GM18951 (cell line): ENCODE measurements around the gene POLG.
A peak's percentile ranks its signal among the peaks of the same experiment; 100 is the strongest.

Experiments
- POLR2A ChIP-seq: IDR thresholded peaks from 4 replicates; pipeline ENCODE4 v1.6.1; 2011; ENCODE audit warnings: mild to moderate bottlenecking; ENCODE audit not compliant: insufficient read length, insufficient read depth; ENCODE audit errors: extremely low read depth
- in situ Hi-C: fragments of 300-500 bp; cut with MboI; formaldehyde crosslinking; loops from one replicate; pipeline ENCODE4 v1.12.0; 2022; ENCODE audit warnings: low sequenced_read_pairs, mixed read lengths, inconsistent platforms; ENCODE audit not compliant: unreplicated experiment

The POLG gene

GRCh38 chr15:89323825-89324224, 10.8 kb downstream of the POLG start:
- no peak for TF ChIP-seq POLR2A
- in situ Hi-C loops = no loop called here

GRCh38 chr15:89322822-89323221, 11.8 kb downstream of the POLG start:
- no peak for TF ChIP-seq POLR2A
- in situ Hi-C loops = no loop called here

DNA sequence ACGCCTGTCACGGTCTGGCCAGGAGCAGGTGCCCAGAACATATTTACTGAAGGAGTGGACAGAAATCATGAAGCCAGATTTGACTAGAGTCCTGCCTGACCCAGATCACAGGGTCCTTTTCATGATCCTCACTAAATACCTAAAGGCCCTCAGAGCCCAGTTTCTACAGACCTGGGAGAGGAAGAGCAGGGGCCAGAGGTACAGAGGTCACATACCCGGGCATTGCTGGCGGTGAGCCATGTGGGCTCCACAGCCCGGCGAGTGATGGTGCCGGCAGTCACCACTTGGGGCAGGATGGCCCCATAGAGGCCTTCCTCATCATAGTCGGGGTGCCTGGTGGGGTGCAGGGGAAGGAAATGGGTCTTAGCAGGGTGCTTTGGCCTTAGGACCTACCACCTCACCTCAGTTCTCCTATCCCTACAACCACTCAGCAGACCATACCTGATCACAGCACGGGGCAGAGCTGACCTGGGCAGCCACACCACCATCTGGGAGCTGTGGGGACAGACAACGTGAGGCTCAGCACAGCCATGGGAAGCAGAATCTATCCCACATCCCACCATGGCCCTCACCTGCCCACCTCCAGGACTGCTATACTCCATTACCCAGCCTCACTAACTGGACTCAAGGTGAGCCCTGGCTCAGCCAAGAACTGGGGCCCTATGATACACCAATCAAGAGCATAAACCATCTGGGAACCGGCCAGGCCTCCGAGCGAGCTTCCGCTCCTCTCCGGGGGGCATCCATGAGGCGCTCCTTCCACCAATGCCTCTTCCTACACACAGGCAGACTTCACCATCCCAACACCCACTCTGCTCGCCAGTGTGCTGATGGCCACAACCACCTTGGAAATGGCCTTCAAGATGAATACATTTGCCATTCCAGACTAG, 12.9 kb downstream of the POLG start:
- no peak for TF ChIP-seq POLR2A
- in situ Hi-C loops = no loop called here

DNA sequence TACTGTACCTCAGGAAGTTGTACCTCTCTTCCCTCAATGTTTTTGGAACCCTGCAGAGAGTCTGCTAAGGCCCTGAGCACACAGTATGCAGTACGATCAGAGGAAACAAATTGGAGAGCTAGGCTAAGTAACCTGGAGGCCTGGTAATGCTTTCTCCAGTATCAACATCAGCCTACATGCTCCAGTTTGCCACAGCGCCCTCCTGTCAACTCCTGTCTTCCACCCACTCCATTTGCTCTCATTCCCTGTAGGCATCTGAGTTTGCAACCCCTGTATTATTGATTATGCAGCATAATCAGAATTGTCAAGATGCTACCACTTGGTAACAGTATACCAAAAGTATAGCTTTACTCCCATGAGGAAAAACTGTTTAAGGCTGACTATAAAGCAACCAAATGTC, 14.4 kb downstream of the POLG start:
- peak; percentile 1 for TF ChIP-seq POLR2A
- in situ Hi-C loops = no loop called here

DNA sequence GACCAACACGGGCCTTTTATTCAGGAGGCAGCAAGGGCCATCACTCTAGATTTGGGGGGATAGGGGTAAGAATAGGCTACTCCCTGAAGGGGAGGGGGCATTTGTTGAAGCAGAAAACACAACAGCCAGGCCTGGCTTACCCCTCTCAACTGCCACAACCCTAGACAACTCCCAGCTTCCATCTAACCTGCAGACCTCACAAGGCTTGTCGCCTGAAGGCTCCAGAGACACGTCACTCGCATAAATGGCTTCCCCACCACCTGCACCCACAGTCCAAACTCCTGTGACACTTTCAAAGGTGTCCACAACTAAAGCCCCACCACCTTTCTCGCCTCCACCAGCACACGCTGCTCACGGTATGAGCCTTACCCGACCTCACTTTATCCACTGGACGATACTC, 14.9 kb downstream of the POLG start:
- TF ChIP-seq POLR2A = peak; percentile 7
- in situ Hi-C loops = no loop called here

DNA sequence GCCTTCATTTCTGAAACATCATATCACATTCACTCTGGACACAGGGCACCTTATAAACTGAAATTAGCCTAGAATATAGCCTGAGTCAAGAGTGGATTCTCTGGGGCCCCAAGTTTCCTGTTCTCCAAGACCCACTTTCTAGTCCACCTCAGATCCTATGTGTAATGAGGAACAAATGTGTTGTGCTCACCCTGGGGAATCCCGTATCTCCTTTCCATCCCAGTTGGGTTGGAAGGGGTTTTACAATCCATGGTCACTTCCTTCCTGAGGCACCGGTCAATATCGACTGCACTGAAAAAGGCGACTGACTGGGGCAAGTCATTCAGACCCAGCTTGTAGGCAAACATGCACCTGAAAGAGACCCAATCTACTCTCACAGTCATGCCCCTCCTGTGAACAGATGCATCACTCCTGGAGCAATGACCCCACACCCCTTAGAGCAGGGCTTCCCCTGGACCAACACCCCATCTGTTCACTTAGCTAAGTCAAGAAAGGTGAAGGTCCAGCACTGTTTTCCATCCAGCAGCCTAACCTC, 17.4 kb downstream of the POLG start:
- TF ChIP-seq POLR2A = no peak
- in situ Hi-C loops = no loop called here

GRCh38 chr15:89316504-89316903, 18.1 kb downstream of the POLG start:
- TF ChIP-seq POLR2A = no peak
- in situ Hi-C loops = no loop called here

- TF ChIP-seq POLR2A = no peak
- in situ Hi-C loops = no loop called here
These were observed 19.2 kb downstream of the POLG start for GRCh38 chr15:89315375-89315929.

- in situ Hi-C loops = no loop called here
- TF ChIP-seq POLR2A = no peak
These were observed 24.6 kb downstream of the POLG start for GRCh38 chr15:89309993-89310392.

DNA sequence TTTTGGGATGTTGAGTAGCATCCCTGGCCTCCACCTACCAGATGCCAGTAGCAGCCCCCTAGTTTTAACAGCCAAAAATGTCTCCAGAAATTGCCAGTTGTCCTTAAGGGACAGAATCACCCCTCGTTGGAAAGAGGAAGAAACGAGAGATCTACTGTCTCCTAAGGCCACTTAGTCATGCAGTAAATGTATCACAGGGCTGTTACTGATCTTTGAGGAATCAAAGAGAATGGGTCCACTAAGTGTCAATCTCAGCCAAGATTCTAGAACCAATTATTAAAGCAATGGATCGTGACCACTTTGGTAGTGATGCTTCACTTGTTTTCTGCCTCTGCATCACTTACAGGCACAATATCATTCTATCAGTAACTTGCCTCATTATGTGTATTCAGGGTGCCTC, 26.4 kb downstream of the POLG start:
- in situ Hi-C loops = no loop called here
- no peak for TF ChIP-seq POLR2A

DNA sequence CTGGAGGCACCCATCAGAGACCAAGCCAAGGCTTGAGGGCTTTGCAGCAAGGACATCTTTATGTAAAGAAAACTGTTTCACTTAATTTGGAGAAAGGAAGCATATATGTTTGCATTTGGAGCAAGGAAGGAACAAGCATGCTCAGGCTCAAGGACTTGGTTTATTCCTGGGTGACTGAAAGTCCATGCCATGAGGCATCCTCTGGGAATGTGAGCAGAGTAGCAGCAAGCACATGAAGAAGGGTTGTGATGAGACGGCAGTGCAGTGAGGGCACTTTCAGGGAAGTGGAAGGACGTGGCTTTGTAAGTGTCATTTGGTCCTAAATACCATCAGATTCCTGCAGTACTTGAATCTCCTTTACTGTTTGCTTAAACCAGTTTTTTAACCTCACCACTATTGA, 26.8 kb downstream of the POLG start:
- in situ Hi-C loops = no loop called here
- TF ChIP-seq POLR2A = no peak

DNA sequence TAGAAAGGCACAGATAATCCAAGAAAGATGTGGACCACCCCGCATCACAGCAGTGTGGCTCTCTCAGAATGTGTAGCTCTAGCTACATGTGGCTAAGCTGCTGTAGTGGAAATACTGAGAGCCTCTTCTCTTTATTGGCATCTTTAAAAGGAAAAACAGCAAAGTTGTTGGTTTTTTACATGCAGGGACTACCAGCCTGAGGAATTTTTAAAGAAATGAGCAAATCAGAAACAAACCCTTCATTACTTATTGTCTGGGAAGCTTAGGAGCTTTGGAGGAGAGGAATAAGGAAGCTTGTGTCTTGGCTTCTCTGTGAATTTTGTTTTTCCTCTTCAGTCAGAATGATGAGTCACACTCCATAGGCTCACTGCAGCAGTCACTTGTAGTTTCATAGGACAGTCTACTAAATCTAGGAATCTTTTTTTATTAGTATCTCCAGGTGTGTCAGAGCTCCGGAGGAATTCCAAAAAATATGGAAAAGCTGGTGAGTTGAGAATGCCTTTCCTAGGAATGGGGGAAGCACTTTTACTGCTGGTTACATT, 27.5 kb downstream of the POLG start:
- no peak for TF ChIP-seq POLR2A
- in situ Hi-C loops = no loop called here

DNA sequence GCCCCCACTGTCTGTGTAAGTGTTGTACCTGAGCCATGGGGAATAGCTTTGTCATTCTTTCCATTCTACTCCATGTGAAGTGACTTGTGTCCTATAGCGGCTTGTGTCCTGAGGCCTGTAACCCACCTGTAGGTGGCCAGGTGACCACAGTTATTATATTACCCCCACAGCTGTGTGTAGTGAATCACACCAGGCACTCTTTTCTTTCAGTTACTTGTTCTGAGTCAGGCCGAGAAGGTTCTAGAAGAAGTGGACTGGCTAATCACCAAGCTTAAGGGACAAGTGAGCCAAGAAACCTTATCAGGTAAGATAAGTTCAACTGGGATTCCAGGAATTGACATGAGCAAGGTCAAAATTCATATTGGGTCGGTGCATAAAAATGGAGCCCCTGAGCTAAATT, 29.2 kb downstream of the POLG start:
- in situ Hi-C loops = no loop called here
- no peak for TF ChIP-seq POLR2A

DNA sequence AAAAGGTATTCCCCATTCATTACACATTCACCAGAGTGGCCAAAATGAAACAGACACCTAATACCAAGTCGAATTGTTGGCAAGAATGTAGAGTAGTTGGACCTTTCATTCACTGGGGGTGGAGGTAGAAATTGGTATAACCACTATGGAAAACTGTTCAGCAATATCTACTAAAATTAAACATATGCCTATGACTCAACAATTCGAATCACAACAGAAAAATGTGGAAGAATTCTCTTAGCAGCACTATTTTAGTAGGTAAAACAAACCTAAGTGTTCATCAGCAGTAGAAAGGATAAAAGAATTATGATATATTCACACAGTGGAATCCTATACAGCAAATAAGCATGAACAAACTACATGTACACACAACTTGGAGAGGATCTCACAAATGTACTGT, 30.6 kb downstream of the POLG start:
- TF ChIP-seq POLR2A = no peak
- in situ Hi-C loops = no loop called here

GRCh38 chr15:89301304-89302089, 33.1 kb downstream of the POLG start:
- in situ Hi-C loops = no loop called here

More at GRCh38 chr15:89301304-89302089, 33.1 kb downstream of the POLG start:
- no peak for TF ChIP-seq POLR2A
